ENCODE results near the gene KREMEN1.

The KREMEN1 gene

DNA sequence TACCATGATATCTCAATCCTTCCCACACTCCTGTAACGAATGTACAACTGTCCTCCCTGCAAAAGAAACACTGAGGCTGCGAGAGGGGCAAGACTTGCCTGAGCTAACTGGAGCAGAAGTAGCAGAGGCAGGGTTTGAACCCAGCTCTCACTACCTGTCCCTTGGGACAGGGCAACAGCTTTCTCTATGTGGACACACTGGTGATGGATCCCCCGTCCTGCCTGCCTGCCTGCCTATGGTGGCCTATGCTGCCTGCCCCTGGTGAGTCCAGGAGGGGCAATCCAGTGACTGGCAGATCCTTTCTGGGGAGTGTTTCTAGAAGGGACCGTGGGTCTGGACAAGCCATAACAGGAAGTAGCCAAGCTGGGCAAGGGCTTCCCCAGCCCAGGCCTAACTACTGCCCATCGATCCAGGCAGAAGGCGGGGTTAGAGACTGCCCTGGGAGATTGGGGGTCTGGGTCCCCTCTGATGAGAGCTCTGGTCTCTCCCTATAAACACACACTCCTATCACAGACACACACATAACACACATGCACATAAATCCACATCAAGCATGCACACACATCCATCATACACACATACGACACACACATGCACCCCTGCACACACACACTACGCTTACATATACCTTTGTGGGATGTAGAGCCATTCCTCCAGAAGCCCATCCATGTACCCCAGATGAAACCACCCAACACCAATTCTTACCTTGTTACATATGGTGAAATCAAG, 131.8 kb downstream of the KREMEN1 start:
- TF ChIP-seq, protein P1, sequence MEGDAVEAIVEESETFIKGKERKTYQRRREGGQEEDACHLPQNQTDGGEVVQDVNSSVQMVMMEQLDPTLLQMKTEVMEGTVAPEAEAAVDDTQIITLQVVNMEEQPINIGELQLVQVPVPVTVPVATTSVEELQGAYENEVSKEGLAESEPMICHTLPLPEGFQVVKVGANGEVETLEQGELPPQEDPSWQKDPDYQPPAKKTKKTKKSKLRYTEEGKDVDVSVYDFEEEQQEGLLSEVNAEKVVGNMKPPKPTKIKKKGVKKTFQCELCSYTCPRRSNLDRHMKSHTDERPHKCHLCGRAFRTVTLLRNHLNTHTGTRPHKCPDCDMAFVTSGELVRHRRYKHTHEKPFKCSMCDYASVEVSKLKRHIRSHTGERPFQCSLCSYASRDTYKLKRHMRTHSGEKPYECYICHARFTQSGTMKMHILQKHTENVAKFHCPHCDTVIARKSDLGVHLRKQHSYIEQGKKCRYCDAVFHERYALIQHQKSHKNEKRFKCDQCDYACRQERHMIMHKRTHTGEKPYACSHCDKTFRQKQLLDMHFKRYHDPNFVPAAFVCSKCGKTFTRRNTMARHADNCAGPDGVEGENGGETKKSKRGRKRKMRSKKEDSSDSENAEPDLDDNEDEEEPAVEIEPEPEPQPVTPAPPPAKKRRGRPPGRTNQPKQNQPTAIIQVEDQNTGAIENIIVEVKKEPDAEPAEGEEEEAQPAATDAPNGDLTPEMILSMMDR (IDR thresholded peaks at IDR 0.05; ENCODE audit: low read depth, low read length) = no peak
- DNase-seq (ENCODE audit: low read depth, low spot score) = no peak

DNA sequence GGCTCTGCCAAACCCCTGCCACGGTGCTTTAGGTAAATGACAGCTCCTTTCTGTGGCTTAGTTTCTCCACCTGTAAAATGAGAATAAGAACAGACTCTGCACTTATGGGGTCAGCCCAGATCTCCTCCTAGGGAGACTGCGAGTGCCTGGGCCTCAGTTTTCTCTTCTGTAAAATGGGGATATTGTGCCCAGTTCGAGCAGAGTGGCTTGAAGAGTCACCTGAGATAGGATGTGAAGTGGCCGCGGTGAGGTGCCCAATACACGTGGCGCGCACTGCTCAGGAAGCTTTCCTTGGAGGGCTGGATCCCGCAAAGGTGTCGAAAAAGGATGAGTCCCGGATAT, 132.4 kb downstream of the KREMEN1 start:
- peak overlapping the region; percentile 29 for H3K4me3 ChIP-seq (ENCODE audit: low read depth, low read length)
- in situ Hi-C loops (cut with HindIII; ENCODE audit: low sequenced_read_pairs) = no loop called here
- TF ChIP-seq, protein P1 (IDR thresholded peaks at IDR 0.05; ENCODE audit: low read depth, low read length) = no peak
- DNase-seq (ENCODE audit: low read depth, low spot score) = no peak

More for the DNA sequence above, 131.8 kb downstream of the KREMEN1 start:
- in situ Hi-C loops (cut with HindIII; ENCODE audit: low sequenced_read_pairs) = no loop called here
- no peak overlapping the region for H3K4me3 ChIP-seq (ENCODE audit: low read depth, low read length)

DNA sequence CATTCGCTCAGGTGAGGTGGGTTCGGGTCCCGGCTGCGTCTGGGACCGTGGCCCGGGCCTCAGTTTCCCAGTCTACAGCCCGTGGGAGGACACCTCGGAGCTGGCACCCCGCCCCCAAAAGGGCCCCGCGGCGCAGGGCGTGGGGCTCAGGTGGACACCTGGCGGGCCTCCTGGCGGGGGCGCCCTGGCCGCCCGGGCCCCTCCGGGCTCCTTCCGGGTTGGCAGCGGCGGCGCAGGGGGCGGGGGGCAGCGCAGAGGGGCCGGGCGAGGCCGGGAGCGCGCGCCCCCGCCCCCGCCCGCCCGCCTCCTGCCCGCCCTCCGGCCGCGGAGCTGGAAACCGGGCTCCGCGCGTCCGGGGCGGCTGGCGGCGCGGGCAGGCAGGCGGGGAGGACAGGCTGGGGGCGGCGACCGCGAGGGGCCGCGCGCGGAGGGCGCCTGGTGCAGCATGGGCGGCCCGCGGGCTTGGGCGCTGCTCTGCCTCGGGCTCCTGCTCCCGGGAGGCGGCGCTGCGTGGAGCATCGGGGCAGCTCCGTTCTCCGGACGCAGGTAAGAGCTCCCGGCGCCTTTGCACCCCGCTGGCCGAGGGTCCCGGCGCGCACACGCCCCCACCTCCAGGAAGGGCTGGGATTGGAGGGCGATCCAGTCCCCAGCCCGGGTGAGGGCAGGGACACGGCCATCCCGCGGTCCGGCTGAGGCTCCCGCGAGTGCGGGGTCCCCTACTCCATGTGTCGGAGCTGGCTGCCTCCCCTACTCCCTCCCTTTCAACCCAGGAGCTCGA, 132.9 kb downstream of the KREMEN1 start, which contains the start of gene EMID1:
Gene EMID1 (plus strand): TSS at position 303 of the 778 bp plus-strand sequence. CDS start 143 bp downstream, at position 446.
- TF ChIP-seq, protein P1 (IDR thresholded peaks at IDR 0.05; ENCODE audit: low read depth, low read length) = peak; percentile 38
- DNase-seq (ENCODE audit: low read depth, low spot score) = no peak
- peak within 1 kb of the TSS; percentile 39 for H3K4me3 ChIP-seq (ENCODE audit: low read depth, low read length)
- in situ Hi-C loops (cut with HindIII; ENCODE audit: low sequenced_read_pairs) = no loop called here

DNA sequence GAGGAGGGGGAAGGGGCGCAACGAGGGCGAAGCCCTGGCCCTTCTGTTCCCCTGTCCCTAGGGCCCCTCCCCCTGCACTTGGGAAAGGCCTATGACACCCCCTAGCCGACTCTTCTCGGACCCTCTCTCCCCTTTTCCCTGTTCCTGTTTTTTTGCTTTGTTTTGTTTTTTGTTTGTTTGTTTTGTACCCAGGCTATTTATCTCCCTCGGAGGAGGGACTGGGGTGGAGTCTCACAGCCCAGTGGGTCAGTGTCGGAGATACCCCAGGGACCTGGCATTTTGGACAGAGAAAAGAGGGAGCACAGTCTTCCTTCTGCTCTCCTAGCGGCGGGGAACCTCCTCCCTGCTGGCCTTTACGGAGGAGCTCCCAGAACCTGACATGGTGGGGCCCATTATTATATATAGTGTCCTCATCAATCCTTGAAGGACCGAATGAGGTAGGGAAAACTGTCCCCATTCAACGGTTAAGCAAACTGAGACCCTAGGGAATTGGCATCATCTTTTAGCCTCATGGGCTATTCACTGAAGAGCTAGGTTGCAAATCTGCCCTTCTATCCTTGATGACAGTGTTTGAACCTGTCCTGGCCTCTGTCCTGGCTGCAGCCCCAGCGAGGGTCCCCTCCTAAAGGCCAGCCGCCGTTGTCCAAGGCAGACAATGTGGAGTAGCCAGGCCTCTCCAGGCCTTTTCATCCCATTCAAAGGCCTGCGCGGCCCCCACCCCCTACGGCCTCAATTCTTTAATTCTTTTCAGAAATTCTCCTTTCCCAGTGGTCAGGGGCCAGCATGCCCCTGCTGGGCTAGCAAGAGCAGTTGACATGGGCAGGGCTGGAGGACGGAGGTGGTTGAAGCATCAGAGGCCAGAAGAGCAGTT, 133.8 kb downstream of the KREMEN1 start:
- no peak for DNase-seq (ENCODE audit: low read depth, low spot score)
- TF ChIP-seq, protein P1 (IDR thresholded peaks at IDR 0.05; ENCODE audit: low read depth, low read length) = no peak
- in situ Hi-C loops (cut with HindIII; ENCODE audit: low sequenced_read_pairs) = no loop called here
- H3K4me3 ChIP-seq (ENCODE audit: low read depth, low read length) = peak overlapping the region; percentile 39

DNA sequence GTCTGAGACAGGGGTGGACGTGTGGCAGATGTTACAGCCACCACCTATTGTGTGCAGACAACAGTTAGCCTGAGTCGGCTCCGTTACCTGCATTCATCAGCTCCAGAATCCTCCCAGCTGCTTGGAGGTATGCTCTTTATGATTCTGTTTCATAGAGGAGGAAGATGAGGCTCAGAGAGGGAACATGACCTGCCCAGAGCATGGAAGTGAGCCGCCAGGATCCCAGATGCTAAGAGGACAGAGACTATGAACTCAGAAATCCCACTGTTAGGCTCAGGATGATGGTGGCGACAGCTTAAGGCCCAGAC, 134.4 kb downstream of the KREMEN1 start:
- H3K4me3 ChIP-seq (ENCODE audit: low read depth, low read length) = no peak overlapping the region
- no peak for DNase-seq (ENCODE audit: low read depth, low spot score)
- in situ Hi-C loops (cut with HindIII; ENCODE audit: low sequenced_read_pairs) = no loop called here
- TF ChIP-seq, protein P1 (IDR thresholded peaks at IDR 0.05; ENCODE audit: low read depth, low read length) = no peak

Data from astrocyte of the spinal cord (primary cell).